ENCODE measurements around the gene PGPEP1. TPM values are rescaled to one million over a fixed set of nuclear protein-coding genes. Genes with fewer than 3 reads are reported as not detected.

Gene PGPEP1
- total and polyA plus RNA-seq, 2 donors (not counting 3 experiments of a cell fraction or from before 2014, with no cell fraction given), result 9.9 to 27.2 TPM

DNA sequence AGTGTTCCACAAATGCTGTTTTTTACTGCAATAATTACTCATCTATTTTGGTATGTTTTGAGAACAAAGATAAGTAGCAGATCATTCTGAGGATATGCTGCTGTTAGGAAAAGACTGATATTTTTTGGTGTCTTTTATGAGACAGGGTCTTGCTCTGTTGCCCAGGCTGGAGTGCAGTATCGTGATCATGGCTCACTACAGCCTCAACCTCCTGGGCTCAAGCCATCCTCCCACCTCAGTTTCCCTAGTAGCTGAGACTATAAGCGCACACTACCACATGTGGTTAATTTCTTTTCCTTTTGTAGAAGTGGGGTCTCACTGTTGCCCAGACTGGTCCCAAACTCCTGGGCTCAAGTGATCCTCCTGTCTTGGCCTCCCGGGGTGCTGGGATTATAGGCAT lies 27.0 kb upstream of the PGPEP1 start:
- H3K36me3 ChIP-seq (ENCODE audit: control insufficient read depth in 2 of 2, extremely low read depth in 1 of 2, insufficient read depth in 2 of 2, low read length in 2 of 2), result peaks cover 0 to 15% of the 10 kb centered on the region in 2 experiments
- no TSS peak for BruUV-seq (replicated peaks)
- dilution Hi-C loops (cut with MboI; ENCODE audit: extremely low pct_ligation_motif_present, low sequenced_read_pairs) (no loop called here), intact Hi-C loops (cut with micrococcal nuclease) (no loop called here)
- ChIA-PET POLR2A (interaction anchor here (1.5 kb wide), 1 partner anchor 34 kb away, joined by 14 read pairs; no protein-coding TSS in a partner anchor), CTCF (interaction anchor here (0.8 to 1.5 kb wide), 2 partner anchors 9 to 34 kb away, joined by 3 to 4 read pairs; partner anchors contain the start of gene LSM4)
- H3K4me3 ChIP-seq (replicated peaks in 1 of 3; ENCODE audit: insufficient read depth in 1 of 3, low read depth in 1 of 3, low read length in 3 of 3), result no peak overlapping the region
- no peaks in the 10 kb centered on the region for H3K79me2 ChIP-seq (ENCODE audit: control insufficient read depth, insufficient read depth, low read length)
- H3K9ac ChIP-seq (replicated peaks; ENCODE audit: extremely low read depth, insufficient read depth, low read length), result no peak overlapping the region
- H3K9me3 ChIP-seq (replicated peaks; ENCODE audit: control insufficient read depth, insufficient read depth, low read length), result no peaks in the 10 kb centered on the region
- H3K4me1 ChIP-seq (ENCODE audit: control insufficient read depth, extremely low read depth, insufficient read depth, low read length), result peaks cover 9% of the 10 kb centered on the region
- no peaks in the 10 kb centered on the region for H3K27me3 ChIP-seq (ENCODE audit: control insufficient read depth in 2 of 2, insufficient read depth in 2 of 2, low read length in 2 of 2)
- no peaks in the 10 kb centered on the region for H4K20me1 ChIP-seq (replicated peaks; ENCODE audit: control insufficient read depth, extremely low read depth, insufficient read depth, low read length)
- FAIRE-seq (no peak), DNase-seq (ENCODE audit: low read depth, low spot score) (no peak)
- H3K4me2 ChIP-seq (ENCODE audit: insufficient read depth, low read length), result no peak overlapping the region
- no peak overlapping the region for H3K27ac ChIP-seq (ENCODE audit: insufficient read depth, low read depth, low read length)
- no peaks in the 10 kb centered on the region for H3K9me1 ChIP-seq (replicated peaks; ENCODE audit: control insufficient read depth, extremely low read depth, insufficient read depth, low read length)
- H2AFZ ChIP-seq (ENCODE audit: low read depth, low read length), result no peak overlapping the region
- TF ChIP-seq MYC (IDR thresholded peaks at IDR 0.05; ENCODE audit: low read depth, low read length), result no peak

DNA sequence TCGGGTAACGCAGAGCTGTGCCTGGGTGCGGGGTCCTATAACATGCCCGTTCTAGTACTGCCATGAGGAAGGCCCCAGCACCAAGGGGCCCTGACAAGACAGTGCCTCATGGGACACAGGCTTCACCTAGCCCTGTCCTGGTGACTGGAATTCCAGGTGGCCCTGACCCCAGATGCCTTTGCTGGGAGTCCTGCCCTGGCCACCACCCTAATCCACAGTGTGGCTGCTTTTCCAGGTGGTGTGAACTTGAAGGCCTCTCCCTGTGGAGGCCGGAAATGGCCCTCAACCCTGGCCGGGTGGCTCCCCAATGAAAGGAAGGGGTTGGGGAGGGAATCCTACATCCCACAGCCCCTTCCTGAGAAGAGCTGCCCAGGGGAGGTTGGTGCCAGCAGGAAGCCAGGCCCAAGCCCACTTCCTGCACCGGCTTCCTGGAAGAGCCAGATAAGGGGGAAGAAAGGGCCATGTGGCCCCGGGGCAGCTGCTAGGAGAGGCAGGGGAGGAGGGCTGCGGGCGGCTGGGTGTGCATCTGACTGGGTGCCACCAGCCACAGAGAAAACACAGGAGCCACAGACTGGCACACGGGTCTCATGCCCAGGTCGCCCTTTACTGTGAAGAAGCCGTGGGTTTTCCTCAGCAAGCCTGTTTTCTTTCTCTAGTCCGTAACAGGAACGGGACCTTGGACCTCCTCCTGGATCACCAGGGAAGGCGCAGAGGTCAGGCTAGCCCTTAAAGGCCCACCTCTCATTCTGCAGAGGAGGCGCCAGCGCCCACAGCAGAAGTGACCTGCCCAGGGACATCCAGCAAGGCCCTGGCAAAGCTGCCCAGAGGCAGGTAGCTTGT lies 22.2 kb upstream of the PGPEP1 start:
- H3K36me3 ChIP-seq (ENCODE audit: control insufficient read depth in 2 of 2, extremely low read depth in 1 of 2, insufficient read depth in 2 of 2, low read length in 2 of 2), result no peaks in the 10 kb centered on the region
- FAIRE-seq (peak; percentile 90), DNase-seq (ENCODE audit: low read depth, low spot score) (peak; percentile 71)
- H3K4me2 ChIP-seq (ENCODE audit: insufficient read depth, low read length), result peak overlapping the region; percentile 39
- H4K20me1 ChIP-seq (replicated peaks; ENCODE audit: control insufficient read depth, extremely low read depth, insufficient read depth, low read length), result no peaks in the 10 kb centered on the region
- H3K4me3 ChIP-seq (replicated peaks in 1 of 3; ENCODE audit: insufficient read depth in 1 of 3, low read depth in 1 of 3, low read length in 3 of 3), result no peak overlapping the region
- H3K9me3 ChIP-seq (replicated peaks; ENCODE audit: control insufficient read depth, insufficient read depth, low read length), result no peaks in the 10 kb centered on the region
- CTCF ChIA-PET, result interaction anchor here (1.2 to 5.8 kb wide), 5 partner anchors 10 to 119 kb away, joined by 3 to 87 read pairs (median 5); partner anchors contain the start of gene JUND
- dilution Hi-C loops (cut with MboI; ENCODE audit: extremely low pct_ligation_motif_present, low sequenced_read_pairs) (no loop called here), intact Hi-C loops (cut with micrococcal nuclease) (loop anchor here (1.0 kb wide), 1 partner anchor 14 kb away; no protein-coding TSS in a partner anchor)
- peaks cover 48% of the 10 kb centered on the region for H3K4me1 ChIP-seq (ENCODE audit: control insufficient read depth, extremely low read depth, insufficient read depth, low read length)
- H3K27me3 ChIP-seq (ENCODE audit: control insufficient read depth in 2 of 2, insufficient read depth in 2 of 2, low read length in 2 of 2), result no peaks in the 10 kb centered on the region
- peaks cover 30% of the 10 kb centered on the region for H3K79me2 ChIP-seq (ENCODE audit: control insufficient read depth, insufficient read depth, low read length)
- no peak overlapping the region for H2AFZ ChIP-seq (ENCODE audit: low read depth, low read length)
- peak overlapping the region; percentile 33 for H3K27ac ChIP-seq (ENCODE audit: insufficient read depth, low read depth, low read length)
- H3K9ac ChIP-seq (replicated peaks; ENCODE audit: extremely low read depth, insufficient read depth, low read length), result peak overlapping the region; percentile 38
- H3K9me1 ChIP-seq (replicated peaks; ENCODE audit: control insufficient read depth, extremely low read depth, insufficient read depth, low read length), result no peaks in the 10 kb centered on the region
- POLR2A ChIA-PET, result interaction anchor here (0.7 to 4.2 kb wide), 4 partner anchors 13 to 37 kb away, joined by 3 to 52 read pairs (median 4); partner anchors contain the start of gene JUND
- TF ChIP-seq, protein P1, sequence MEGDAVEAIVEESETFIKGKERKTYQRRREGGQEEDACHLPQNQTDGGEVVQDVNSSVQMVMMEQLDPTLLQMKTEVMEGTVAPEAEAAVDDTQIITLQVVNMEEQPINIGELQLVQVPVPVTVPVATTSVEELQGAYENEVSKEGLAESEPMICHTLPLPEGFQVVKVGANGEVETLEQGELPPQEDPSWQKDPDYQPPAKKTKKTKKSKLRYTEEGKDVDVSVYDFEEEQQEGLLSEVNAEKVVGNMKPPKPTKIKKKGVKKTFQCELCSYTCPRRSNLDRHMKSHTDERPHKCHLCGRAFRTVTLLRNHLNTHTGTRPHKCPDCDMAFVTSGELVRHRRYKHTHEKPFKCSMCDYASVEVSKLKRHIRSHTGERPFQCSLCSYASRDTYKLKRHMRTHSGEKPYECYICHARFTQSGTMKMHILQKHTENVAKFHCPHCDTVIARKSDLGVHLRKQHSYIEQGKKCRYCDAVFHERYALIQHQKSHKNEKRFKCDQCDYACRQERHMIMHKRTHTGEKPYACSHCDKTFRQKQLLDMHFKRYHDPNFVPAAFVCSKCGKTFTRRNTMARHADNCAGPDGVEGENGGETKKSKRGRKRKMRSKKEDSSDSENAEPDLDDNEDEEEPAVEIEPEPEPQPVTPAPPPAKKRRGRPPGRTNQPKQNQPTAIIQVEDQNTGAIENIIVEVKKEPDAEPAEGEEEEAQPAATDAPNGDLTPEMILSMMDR (IDR thresholded peaks at IDR 0.05; ENCODE audit: extremely low read depth in 1 of 2, insufficient read depth in 1 of 2, low read depth in 1 of 2, low read length in 2 of 2), result no peak
- TF ChIP-seq JUN (IDR thresholded peaks at IDR 0.05; ENCODE audit: borderline replicate concordance, insufficient read depth, insufficient read length, low read depth), result no peak
- TF ChIP-seq EZH2 (IDR thresholded peaks at IDR 0.05; ENCODE audit: borderline replicate concordance, low read depth, low read length, severe bottlenecking), result no peak
- TF ChIP-seq FOS (IDR thresholded peaks at IDR 0.05; ENCODE audit: borderline replicate concordance, insufficient read depth, low read length), result no peak
- no peak for TF ChIP-seq MYC (IDR thresholded peaks at IDR 0.05; ENCODE audit: low read depth, low read length)
- peak; percentile 50 for TF ChIP-seq POLR2A (IDR thresholded peaks at IDR 0.05; ENCODE audit: low read depth, low read length)
- peak; percentile 96 for TF ChIP-seq POLR2AphosphoS5 (IDR thresholded peaks at IDR 0.05; ENCODE audit: insufficient read depth, low read depth, low read length)
- TF ChIP-seq GATA2 (IDR thresholded peaks at IDR 0.05; ENCODE audit: insufficient read depth, insufficient read length, low read depth, low read length), result peak; percentile 92
- TF ChIP-seq, protein P2, sequence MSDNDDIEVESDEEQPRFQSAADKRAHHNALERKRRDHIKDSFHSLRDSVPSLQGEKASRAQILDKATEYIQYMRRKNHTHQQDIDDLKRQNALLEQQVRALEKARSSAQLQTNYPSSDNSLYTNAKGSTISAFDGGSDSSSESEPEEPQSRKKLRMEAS (IDR thresholded peaks at IDR 0.05; ENCODE audit: insufficient read depth, insufficient read length), result no peak
- BruUV-seq (replicated peaks), result no TSS peak
